Right renal pelvis (tissue), 4 donors: ENCODE data around the gene MYH9. TPM values are rescaled to one million over a fixed set of nuclear protein-coding genes. Genes with fewer than 3 reads are reported as not detected.
"Not testable (repeated sequence)": the region's sequence is repeated elsewhere in the genome, so short reads cannot be mapped to it uniquely, and the experiment has no call there.

ENCODE experiments used
- DNase-seq, 4 donors: peaks; one replicate each; pipeline ENCODE4 v3.0.0-alpha.2; 2013; ENCODE audit warnings: low read depth in 4 of 4, low spot score in 3 of 4, missing footprints in 1 of 4
- polyA plus RNA-seq, 4 donors: library from polyadenylated mRNA; unstranded; fragments of 120-200 nt; gene quantifications; one replicate each; pipeline ENCODE4 v1.2.1, GENCODE V29; 2013; ENCODE audit not compliant: insufficient read length in 4 of 4

The MYH9 gene
- polyA plus RNA-seq, 4 donors: 269 to 312 (median 292) TPM

- no peak for DNase-seq
Observed at GRCh38 chr22:36298118-36298517, 89.6 kb downstream of the MYH9 start.

GRCh38 chr22:36297568-36297967 is 90.2 kb downstream of the MYH9 start:
- no peak for DNase-seq

GRCh38 chr22:36296690-36297089 is 91.1 kb downstream of the MYH9 start:
- no peak for DNase-seq

GRCh38 chr22:36295247-36295646 is 92.5 kb downstream of the MYH9 start:
- no peak for DNase-seq

GRCh38 chr22:36294801-36295200 is 93.0 kb downstream of the MYH9 start:
- DNase-seq: no peak

GRCh38 chr22:36294293-36294620 is 93.5 kb downstream of the MYH9 start:
- no peak for DNase-seq

GRCh38 chr22:36293606-36294292 is 94.0 kb downstream of the MYH9 start:
- no peak for DNase-seq

GRCh38 chr22:36292823-36293530 is 94.8 kb downstream of the MYH9 start:
- no peak for DNase-seq

- no peak for DNase-seq
Observed at GRCh38 chr22:36291831-36292740, 95.7 kb downstream of the MYH9 start.

GRCh38 chr22:36290391-36291075 is 97.2 kb downstream of the MYH9 start:
- not testable (repeated sequence) for DNase-seq

GRCh38 chr22:36289948-36290371 is 97.8 kb downstream of the MYH9 start:
- DNase-seq: not testable (repeated sequence)

GRCh38 chr22:36289406-36289870 is 98.3 kb downstream of the MYH9 start:
- no peak for DNase-seq

- DNase-seq: no peak
Observed at GRCh38 chr22:36288571-36289405, 99.0 kb downstream of the MYH9 start.

- DNase-seq: no peak
Observed at GRCh38 chr22:36287881-36288515, 99.8 kb downstream of the MYH9 start.

GRCh38 chr22:36286096-36286957 is 101.4 kb downstream of the MYH9 start:
- peak; percentile 33 to 64 (median 42) for DNase-seq

- no peak for DNase-seq
Observed at GRCh38 chr22:36285545-36285944, 102.2 kb downstream of the MYH9 start.

GRCh38 chr22:36285017-36285416 is 102.8 kb downstream of the MYH9 start:
- DNase-seq: no peak

- DNase-seq: no peak
Observed at GRCh38 chr22:36284171-36284571, 103.6 kb downstream of the MYH9 start.
